HS-27A (cell line): ENCODE data around the gene SPANXN1.
"Not testable (repeated sequence)": the region's sequence is repeated elsewhere in the genome, so short reads cannot be mapped to it uniquely, and the experiment has no call there.

Experiments used
- DNase-seq: peaks from one replicate; pipeline ENCODE4 v3.0.0-alpha.2; 2012; ENCODE audit warnings: low read depth, missing footprints

Gene SPANXN1, protein sequence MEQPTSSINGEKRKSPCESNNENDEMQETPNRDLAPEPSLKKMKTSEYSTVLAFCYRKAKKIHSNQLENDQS

GRCh38 chrX:145247203-145247602 is at the start of gene SPANXN1:
Gene SPANXN1 (plus strand): TSS chrX:145247503. CDS start chrX:145247587, 84 bp downstream.
- DNase-seq: not testable (repeated sequence)

DNA sequence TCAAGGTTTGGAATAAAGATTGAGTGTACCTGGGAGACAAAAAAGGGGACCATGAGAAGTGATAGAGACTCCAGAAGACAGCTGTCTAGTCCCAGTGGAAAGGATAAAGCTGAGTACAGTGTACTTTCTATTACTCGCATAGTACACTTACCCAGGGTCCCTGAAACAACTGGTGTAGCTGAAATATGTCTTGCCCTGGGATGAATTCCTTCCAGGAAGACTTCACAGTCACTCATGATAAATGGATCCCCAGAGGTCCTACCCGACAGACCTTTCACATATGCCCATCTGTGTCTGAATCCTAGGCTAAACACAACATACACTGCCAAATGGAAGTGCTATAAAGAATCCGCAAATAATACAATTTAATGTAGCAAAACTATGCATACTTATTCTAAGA is 48.2 kb upstream of the SPANXN1 start:
- no peak for DNase-seq

GRCh38 chrX:145213504-145213903 is 33.8 kb upstream of the SPANXN1 start:
- no peak for DNase-seq

DNA sequence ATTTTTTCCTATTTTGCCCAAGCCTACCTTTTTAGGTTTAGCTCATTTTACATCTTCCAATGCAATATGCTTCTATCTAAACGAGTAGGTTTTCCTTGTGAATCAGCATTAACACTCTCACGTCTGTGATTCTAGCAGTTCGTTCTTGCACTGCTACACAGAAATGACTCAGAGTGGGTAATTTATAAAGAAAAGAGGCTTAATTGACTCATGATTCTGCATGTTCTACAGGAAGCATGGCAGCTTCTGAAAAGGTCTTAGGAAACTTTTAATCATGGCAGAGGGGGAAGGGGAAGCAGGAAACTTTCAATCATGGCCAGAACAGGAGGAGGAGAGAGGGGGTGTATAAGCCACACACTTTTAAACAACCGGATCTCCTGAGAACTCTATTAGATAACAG is 44.9 kb downstream of the SPANXN1 start:
- no peak for DNase-seq
